ENCODE data around the gene LIF.

The LIF gene

GRCh38 chr22:30284172-30284571, 37.6 kb upstream of the LIF start:
- Histone ChIP-seq H3K9ac (ENCODE audit: low read depth, low read length, poor library complexity, severe bottlenecking) (no peak overlapping the region), H3K27me3 (ENCODE audit: insufficient read depth, low read length, poor library complexity, severe bottlenecking) (no peaks in the 10 kb centered on the region), H3K4me3 (ENCODE audit: low read length, poor library complexity, severe bottlenecking) (no peak overlapping the region), H3F3A (ENCODE audit: low read depth) (no peaks in the 10 kb centered on the region), H3K4me1 (ENCODE audit: insufficient read depth, low read length, poor library complexity, severe bottlenecking) (peaks cover 28% of the 10 kb centered on the region), H3K36me3 (ENCODE audit: insufficient read depth, low read length) (no peaks in the 10 kb centered on the region), H3K9me3 (ENCODE audit: insufficient read depth, low read depth, low read length) (no peaks in the 10 kb centered on the region), H2AFZ (ENCODE audit: low read length) (no peak overlapping the region), H3K9me2 (replicated peaks; ENCODE audit: low read depth, low read length) (no peaks in the 10 kb centered on the region), H4K20me1 (ENCODE audit: insufficient read depth, low read length, poor library complexity, severe bottlenecking) (no peaks in the 10 kb centered on the region), H3K4me2 (ENCODE audit: low read depth, low read length, poor library complexity, severe bottlenecking) (no peak overlapping the region), H3K79me2 (ENCODE audit: insufficient read depth, low read length) (peaks cover 9% of the 10 kb centered on the region)
- no peak for TF ChIP-seq CTCF (conservative IDR thresholded peaks at IDR 0.05; ENCODE audit: low read length)
- no peak for TF ChIP-seq EZH2phosphoT487 (IDR thresholded peaks at IDR 0.05; ENCODE audit: borderline replicate concordance)

- Histone ChIP-seq H4K20me1 (ENCODE audit: insufficient read depth, low read length, poor library complexity, severe bottlenecking) (no peaks in the 10 kb centered on the region), H3K27me3 (ENCODE audit: insufficient read depth, low read length, poor library complexity, severe bottlenecking) (no peaks in the 10 kb centered on the region), H3F3A (ENCODE audit: low read depth) (no peaks in the 10 kb centered on the region), H3K4me3 (ENCODE audit: low read length, poor library complexity, severe bottlenecking) (peak overlapping the region; percentile 35), H3K9me3 (ENCODE audit: insufficient read depth, low read depth, low read length) (no peaks in the 10 kb centered on the region), H2AFZ (ENCODE audit: low read length) (no peak overlapping the region), H3K4me2 (ENCODE audit: low read depth, low read length, poor library complexity, severe bottlenecking) (peak overlapping the region; percentile 55), H3K9me2 (replicated peaks; ENCODE audit: low read depth, low read length) (no peaks in the 10 kb centered on the region), H3K9ac (ENCODE audit: low read depth, low read length, poor library complexity, severe bottlenecking) (peak overlapping the region; percentile 74), H3K36me3 (ENCODE audit: insufficient read depth, low read length) (no peaks in the 10 kb centered on the region), H3K79me2 (ENCODE audit: insufficient read depth, low read length) (peaks cover 3% of the 10 kb centered on the region; the same call in 1 of the 2 replicates), H3K4me1 (ENCODE audit: insufficient read depth, low read length, poor library complexity, severe bottlenecking) (peaks cover 23% of the 10 kb centered on the region)
- no peak for TF ChIP-seq CTCF (conservative IDR thresholded peaks at IDR 0.05; ENCODE audit: low read length)
- TF ChIP-seq EZH2phosphoT487 (IDR thresholded peaks at IDR 0.05; ENCODE audit: borderline replicate concordance): no peak
Measured at GRCh38 chr22:30283342-30283741, 36.8 kb upstream of the LIF start.

GRCh38 chr22:30282616-30283046, 36.1 kb upstream of the LIF start:
- H3K4me1 ChIP-seq (ENCODE audit: insufficient read depth, low read length, poor library complexity, severe bottlenecking): peaks cover 24% of the 10 kb centered on the region
- H3K9me2 ChIP-seq (replicated peaks; ENCODE audit: low read depth, low read length): no peaks in the 10 kb centered on the region
- H3K36me3 ChIP-seq (ENCODE audit: insufficient read depth, low read length): no peaks in the 10 kb centered on the region
- no peaks in the 10 kb centered on the region for H4K20me1 ChIP-seq (ENCODE audit: insufficient read depth, low read length, poor library complexity, severe bottlenecking)
- H3K9ac ChIP-seq (ENCODE audit: low read depth, low read length, poor library complexity, severe bottlenecking): peak overlapping the region; percentile 74
- no peaks in the 10 kb centered on the region for H3F3A ChIP-seq (ENCODE audit: low read depth)
- peak overlapping the region; percentile 55 for H3K4me2 ChIP-seq (ENCODE audit: low read depth, low read length, poor library complexity, severe bottlenecking)
- H2AFZ ChIP-seq (ENCODE audit: low read length): no peak overlapping the region
- H3K4me3 ChIP-seq (ENCODE audit: low read length, poor library complexity, severe bottlenecking): peak overlapping the region; percentile 35
- H3K79me2 ChIP-seq (ENCODE audit: insufficient read depth, low read length): no peaks in the 10 kb centered on the region
- no peak for TF ChIP-seq CTCF (conservative IDR thresholded peaks at IDR 0.05; ENCODE audit: low read length)
- TF ChIP-seq EZH2phosphoT487 (IDR thresholded peaks at IDR 0.05; ENCODE audit: borderline replicate concordance): no peak
- no peaks in the 10 kb centered on the region for H3K27me3 ChIP-seq (ENCODE audit: insufficient read depth, low read length, poor library complexity, severe bottlenecking)
- no peaks in the 10 kb centered on the region for H3K9me3 ChIP-seq (ENCODE audit: insufficient read depth, low read depth, low read length)
